NCI-H2171 (cell line): ENCODE results near the gene FBXO9.
A peak's percentile ranks its signal among the peaks of the same experiment; 100 is the strongest.

Source experiments
- DNase-seq: peaks from one replicate; lab custom pipeline; 2025; lab: John Stamatoyannopoulos, UW

The FBXO9 gene

GRCh38 chr6:53095270-53095669 lies 30.1 kb downstream of the FBXO9 start:
- DNase-seq = no peak

GRCh38 chr6:53095716-53096115 lies 30.5 kb downstream of the FBXO9 start:
- no peak for DNase-seq

- DNase-seq = no peak
Observed at GRCh38 chr6:53100561-53100960, 35.4 kb downstream of the FBXO9 start.

GRCh38 chr6:53101006-53101405 lies 35.8 kb downstream of the FBXO9 start:
- no peak for DNase-seq

- no peak for DNase-seq
Observed at GRCh38 chr6:53103993-53104675, 38.9 kb downstream of the FBXO9 start.

GRCh38 chr6:53104916-53105315 lies 39.7 kb downstream of the FBXO9 start:
- no peak for DNase-seq

GRCh38 chr6:53107091-53107490 lies 41.9 kb downstream of the FBXO9 start:
- DNase-seq = no peak

- DNase-seq = no peak
Observed at GRCh38 chr6:53109612-53110011, 44.4 kb downstream of the FBXO9 start.

GRCh38 chr6:53111865-53112264 lies 46.7 kb downstream of the FBXO9 start:
- no peak for DNase-seq

GRCh38 chr6:53112404-53112803 lies 47.2 kb downstream of the FBXO9 start:
- no peak for DNase-seq

- DNase-seq = no peak
Observed at GRCh38 chr6:53112871-53113270, 47.7 kb downstream of the FBXO9 start.

- DNase-seq = no peak
Observed at GRCh38 chr6:53113742-53114141, 48.5 kb downstream of the FBXO9 start.

- DNase-seq = no peak
Observed at GRCh38 chr6:53115113-53115512, 49.9 kb downstream of the FBXO9 start.

- DNase-seq = no peak
Observed at GRCh38 chr6:53115741-53116140, 50.5 kb downstream of the FBXO9 start.

- no peak for DNase-seq
Observed at GRCh38 chr6:53119349-53119748, 54.1 kb downstream of the FBXO9 start.

- no peak for DNase-seq
Observed at GRCh38 chr6:53119772-53120409, 54.7 kb downstream of the FBXO9 start.

- DNase-seq = peak; percentile 2
Observed at GRCh38 chr6:53124131-53124800, 59.1 kb downstream of the FBXO9 start.

GRCh38 chr6:53125276-53125675 lies 60.1 kb downstream of the FBXO9 start:
- no peak for DNase-seq

GRCh38 chr6:53128842-53129241 lies 63.6 kb downstream of the FBXO9 start:
- DNase-seq = no peak

- DNase-seq = no peak
Observed at GRCh38 chr6:53130569-53131290, 65.5 kb downstream of the FBXO9 start.

GRCh38 chr6:53133961-53134360 lies 68.8 kb downstream of the FBXO9 start:
- no peak for DNase-seq

- no peak for DNase-seq
Observed at GRCh38 chr6:53134601-53135235, 69.5 kb downstream of the FBXO9 start.
